LNCaP clone FGC (cell line): ENCODE data around the gene MAP3K13.
"Not testable (repeated sequence)": the region's sequence is repeated elsewhere in the genome, so short reads cannot be mapped to it uniquely, and the experiment has no call there.

ENCODE experiments used
- DNase-seq: peaks from one replicate; pipeline ENCODE4 v3.0.0-alpha.2; 2011; ENCODE audit warnings: low read depth
- H3K4me3 ChIP-seq: 2 replicates; pipeline ENCODE4 v1.5.1; 2011; ENCODE audit warnings: mild to moderate bottlenecking, low read depth, low read length, control low read depth
- CTCF ChIP-seq: IDR thresholded peaks from 2 replicates; pipeline ENCODE4 v1.5.1; 2012; ENCODE audit warnings: mild to moderate bottlenecking; ENCODE audit not compliant: control insufficient read depth, insufficient read depth; ENCODE audit errors: extremely low read depth

The MAP3K13 gene

GRCh38 chr3:185371306-185372074, 8.6 kb downstream of the MAP3K13 start:
- DNase-seq, result no peak
- TF ChIP-seq CTCF, result no peak
- H3K4me3 ChIP-seq, result no peak overlapping the region

- no peak for TF ChIP-seq CTCF
- no peak for DNase-seq
- no peak overlapping the region for H3K4me3 ChIP-seq
Measured at GRCh38 chr3:185381320-185382058, 18.6 kb downstream of the MAP3K13 start.

GRCh38 chr3:185382154-185382553, 19.2 kb downstream of the MAP3K13 start:
- no peak overlapping the region for H3K4me3 ChIP-seq
- TF ChIP-seq CTCF, result no peak
- no peak for DNase-seq

GRCh38 chr3:185386515-185386914, 23.6 kb downstream of the MAP3K13 start:
- H3K4me3 ChIP-seq, DNase-seq: not testable (repeated sequence)

GRCh38 chr3:185387646-185388045, 24.7 kb downstream of the MAP3K13 start:
- H3K4me3 ChIP-seq, result no peak overlapping the region
- TF ChIP-seq CTCF, result no peak
- no peak for DNase-seq

GRCh38 chr3:185393055-185393454, 30.1 kb downstream of the MAP3K13 start:
- TF ChIP-seq CTCF, result no peak
- H3K4me3 ChIP-seq, result no peak overlapping the region
- DNase-seq, result no peak

- no peak for DNase-seq
- TF ChIP-seq CTCF, result no peak
- H3K4me3 ChIP-seq, result no peak overlapping the region
Measured at GRCh38 chr3:185397676-185398075, 34.7 kb downstream of the MAP3K13 start.
